ENCODE results near the gene FAM209A.
"Not testable (repeated sequence)": the region's sequence is repeated elsewhere in the genome, so short reads cannot be mapped to it uniquely, and the experiment has no call there.

DNA sequence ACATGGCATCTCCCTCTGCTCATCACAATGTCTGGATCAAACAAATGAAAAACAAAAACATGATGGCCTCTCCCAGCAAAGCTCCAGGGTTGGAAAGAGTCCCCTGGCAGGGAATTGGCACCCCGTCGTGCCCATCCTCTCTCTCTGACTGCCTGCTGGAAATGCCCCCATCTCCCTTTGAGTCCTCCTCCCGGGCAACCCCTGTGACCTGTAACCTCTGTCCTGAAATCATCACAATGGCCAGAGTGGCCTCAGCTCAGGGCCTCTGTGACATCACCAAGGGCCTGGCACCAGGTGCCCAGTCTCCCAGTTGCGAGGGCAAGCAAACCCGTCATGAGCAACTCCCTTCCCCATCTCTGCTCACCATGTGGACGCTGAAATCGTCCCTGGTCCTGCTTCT, at the start of gene FAM209A:
- TF ChIP-seq, protein P1, sequence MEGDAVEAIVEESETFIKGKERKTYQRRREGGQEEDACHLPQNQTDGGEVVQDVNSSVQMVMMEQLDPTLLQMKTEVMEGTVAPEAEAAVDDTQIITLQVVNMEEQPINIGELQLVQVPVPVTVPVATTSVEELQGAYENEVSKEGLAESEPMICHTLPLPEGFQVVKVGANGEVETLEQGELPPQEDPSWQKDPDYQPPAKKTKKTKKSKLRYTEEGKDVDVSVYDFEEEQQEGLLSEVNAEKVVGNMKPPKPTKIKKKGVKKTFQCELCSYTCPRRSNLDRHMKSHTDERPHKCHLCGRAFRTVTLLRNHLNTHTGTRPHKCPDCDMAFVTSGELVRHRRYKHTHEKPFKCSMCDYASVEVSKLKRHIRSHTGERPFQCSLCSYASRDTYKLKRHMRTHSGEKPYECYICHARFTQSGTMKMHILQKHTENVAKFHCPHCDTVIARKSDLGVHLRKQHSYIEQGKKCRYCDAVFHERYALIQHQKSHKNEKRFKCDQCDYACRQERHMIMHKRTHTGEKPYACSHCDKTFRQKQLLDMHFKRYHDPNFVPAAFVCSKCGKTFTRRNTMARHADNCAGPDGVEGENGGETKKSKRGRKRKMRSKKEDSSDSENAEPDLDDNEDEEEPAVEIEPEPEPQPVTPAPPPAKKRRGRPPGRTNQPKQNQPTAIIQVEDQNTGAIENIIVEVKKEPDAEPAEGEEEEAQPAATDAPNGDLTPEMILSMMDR (IDR thresholded peaks at IDR 0.05) = not testable (repeated sequence)
- TF ChIP-seq, protein P2, sequence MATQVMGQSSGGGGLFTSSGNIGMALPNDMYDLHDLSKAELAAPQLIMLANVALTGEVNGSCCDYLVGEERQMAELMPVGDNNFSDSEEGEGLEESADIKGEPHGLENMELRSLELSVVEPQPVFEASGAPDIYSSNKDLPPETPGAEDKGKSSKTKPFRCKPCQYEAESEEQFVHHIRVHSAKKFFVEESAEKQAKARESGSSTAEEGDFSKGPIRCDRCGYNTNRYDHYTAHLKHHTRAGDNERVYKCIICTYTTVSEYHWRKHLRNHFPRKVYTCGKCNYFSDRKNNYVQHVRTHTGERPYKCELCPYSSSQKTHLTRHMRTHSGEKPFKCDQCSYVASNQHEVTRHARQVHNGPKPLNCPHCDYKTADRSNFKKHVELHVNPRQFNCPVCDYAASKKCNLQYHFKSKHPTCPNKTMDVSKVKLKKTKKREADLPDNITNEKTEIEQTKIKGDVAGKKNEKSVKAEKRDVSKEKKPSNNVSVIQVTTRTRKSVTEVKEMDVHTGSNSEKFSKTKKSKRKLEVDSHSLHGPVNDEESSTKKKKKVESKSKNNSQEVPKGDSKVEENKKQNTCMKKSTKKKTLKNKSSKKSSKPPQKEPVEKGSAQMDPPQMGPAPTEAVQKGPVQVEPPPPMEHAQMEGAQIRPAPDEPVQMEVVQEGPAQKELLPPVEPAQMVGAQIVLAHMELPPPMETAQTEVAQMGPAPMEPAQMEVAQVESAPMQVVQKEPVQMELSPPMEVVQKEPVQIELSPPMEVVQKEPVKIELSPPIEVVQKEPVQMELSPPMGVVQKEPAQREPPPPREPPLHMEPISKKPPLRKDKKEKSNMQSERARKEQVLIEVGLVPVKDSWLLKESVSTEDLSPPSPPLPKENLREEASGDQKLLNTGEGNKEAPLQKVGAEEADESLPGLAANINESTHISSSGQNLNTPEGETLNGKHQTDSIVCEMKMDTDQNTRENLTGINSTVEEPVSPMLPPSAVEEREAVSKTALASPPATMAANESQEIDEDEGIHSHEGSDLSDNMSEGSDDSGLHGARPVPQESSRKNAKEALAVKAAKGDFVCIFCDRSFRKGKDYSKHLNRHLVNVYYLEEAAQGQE (IDR thresholded peaks at IDR 0.05; ENCODE audit: insufficient read depth in 1 of 2, low read depth in 2 of 2, low read length in 1 of 2) = not testable (repeated sequence)
- not testable (repeated sequence) for TF ChIP-seq POLR2AphosphoS5 (IDR thresholded peaks at IDR 0.05; ENCODE audit: low read depth, low read length); SIN3A (IDR thresholded peaks at IDR 0.05; ENCODE audit: borderline replicate concordance, insufficient read depth, low read depth, low read length)

Data from Panc1 (cell line).